ENCODE measurements around the gene SPATS2. TPM values are rescaled to one million over a fixed set of nuclear protein-coding genes. Genes with fewer than 3 reads are reported as not detected.

The SPATS2 gene
- total and polyA plus RNA-seq, 2 of the 4 experiments (the other 2 are of a cell fraction): 50.6 to 63.3 TPM

- no peak overlapping the region for H3K23ac ChIP-seq (ENCODE audit: low read depth, low read length)
- no peak overlapping the region for H3K27ac ChIP-seq (ENCODE audit: insufficient read depth, low read length)
- H2AK9ac ChIP-seq (replicated peaks; ENCODE audit: low read depth, low read length, poor library complexity): no peak overlapping the region
- H3K79me1 ChIP-seq (ENCODE audit: low read depth in 1 of 2, low read length in 2 of 2): peaks cover 5 to 17% of the 10 kb centered on the region in 2 experiments; a peak in 2 of 4 replicates
- no peak for ATAC-seq (ENCODE audit: low read depth)
- WGBS, 2 experiments (ENCODE audit: extremely low coverage in 2 of 2, insufficient read length in 1 of 2): no CpG with 5 or more reads among the region's 2 CpGs
- no peak overlapping the region for H3K4me3 ChIP-seq (ENCODE audit: insufficient read depth, low read depth, low read length)
- no peak overlapping the region for H4K91ac ChIP-seq (ENCODE audit: insufficient read depth, low read depth, low read length)
- H3K4ac ChIP-seq (ENCODE audit: low read depth, low read length): no peak overlapping the region
- DNase-seq: no peak
- H3K18ac ChIP-seq (ENCODE audit: low read depth, low read length): no peak overlapping the region
- no peak for TF ChIP-seq USF2 (IDR thresholded peaks at IDR 0.05; ENCODE audit: low read depth, low read length)
- no peak for TF ChIP-seq CTCF (conservative IDR thresholded peaks at IDR 0.05; ENCODE audit: low read depth, low read length)
- TF ChIP-seq POLR2A (IDR thresholded peaks at IDR 0.05; ENCODE audit: low read depth, low read length): no peak
- no peak for TF ChIP-seq BHLHE40 (IDR thresholded peaks at IDR 0.05; ENCODE audit: low read depth, low read length)
- TF ChIP-seq CHD1 (IDR thresholded peaks at IDR 0.05; ENCODE audit: low read depth, low read length): no peak
- TF ChIP-seq RCOR1 (IDR thresholded peaks at IDR 0.05; ENCODE audit: insufficient replicate concordance, low read length): no peak
- no peak for TF ChIP-seq MXI1 (IDR thresholded peaks at IDR 0.05; ENCODE audit: borderline replicate concordance, low read depth, low read length)
- TF ChIP-seq RFX5 (IDR thresholded peaks at IDR 0.05; ENCODE audit: low read depth, low read length): no peak
- no peak for TF ChIP-seq SMC3 (IDR thresholded peaks at IDR 0.05; ENCODE audit: low read depth, low read length)
- TF ChIP-seq ELK1 (IDR thresholded peaks at IDR 0.05; ENCODE audit: borderline replicate concordance, low read depth, low read length): no peak
- TF ChIP-seq NFE2L2 (IDR thresholded peaks at IDR 0.05; ENCODE audit: low read depth, low read length): no peak
- TF ChIP-seq FOS (IDR thresholded peaks at IDR 0.05; ENCODE audit: low read depth, low read length): no peak
- no peak for TF ChIP-seq MAZ (IDR thresholded peaks at IDR 0.05; ENCODE audit: borderline replicate concordance, low read depth, low read length)
- no peak for TF ChIP-seq CEBPB (IDR thresholded peaks at IDR 0.05; ENCODE audit: low read depth, low read length)
- TF ChIP-seq MAFK (IDR thresholded peaks at IDR 0.05; ENCODE audit: low read depth, low read length): no peak
- no peak for TF ChIP-seq RAD21 (IDR thresholded peaks at IDR 0.05; ENCODE audit: low read length)
- dilution Hi-C loops (cut with HindIII; ENCODE audit: low sequenced_read_pairs, unreplicated experiment) (loop anchor here (25.0 kb wide), 1 partner anchor 160 kb away; no protein-coding TSS in a partner anchor), in situ Hi-C loops (cut with MboI; ENCODE audit: low sequenced_read_pairs) (no loop called here), intact Hi-C loops (cut with micrococcal nuclease) (no loop called here)
- H4K8ac ChIP-seq (ENCODE audit: low read depth in 2 of 2, low read length in 2 of 2): no peak overlapping the region
- no peak overlapping the region for H3K4me2 ChIP-seq (ENCODE audit: low read depth, low read length)
- no peak overlapping the region for H2BK15ac ChIP-seq (ENCODE audit: low read depth, low read length)
- H3K14ac ChIP-seq (replicated peaks; ENCODE audit: low read depth, low read length): no peak overlapping the region
- H2AFZ ChIP-seq (replicated peaks; ENCODE audit: low read length, poor library complexity): no peak overlapping the region
- peaks cover 1% of the 10 kb centered on the region; the same call in 1 of the 2 replicates for H3K27me3 ChIP-seq (ENCODE audit: control insufficient read depth, insufficient read depth, low read length)
- ChIA-PET CTCF (interaction anchor here (1.0 to 2.3 kb wide), 3 partner anchors 10 to 228 kb away, joined by 4 to 8 read pairs (median 6); no protein-coding TSS in a partner anchor), POLR2A (ENCODE audit: unreplicated experiment) (no interaction called here)
- no peak overlapping the region for H2BK5ac ChIP-seq (ENCODE audit: low read depth, low read length, poor library complexity, severe bottlenecking)
- no peak overlapping the region for H2AK5ac ChIP-seq (ENCODE audit: low read depth, low read length)
- H2BK120ac ChIP-seq (ENCODE audit: low read depth, low read length): no peak overlapping the region
- H3K56ac ChIP-seq (ENCODE audit: extremely low read depth, insufficient read depth, low read length): no peak overlapping the region
- peaks cover 3% of the 10 kb centered on the region for H3K4me1 ChIP-seq (ENCODE audit: control insufficient read depth, insufficient read depth, low read length)
- no peaks in the 10 kb centered on the region for H3K9me3 ChIP-seq (ENCODE audit: control insufficient read depth, insufficient read depth, low read length)
- no peak overlapping the region for H3K9ac ChIP-seq (ENCODE audit: low read depth, low read length)
- no peak overlapping the region for H2BK20ac ChIP-seq (ENCODE audit: low read depth, low read length)
- BruUV-seq (replicated peaks): no TSS peak
- peaks cover 2% of the 10 kb centered on the region; the same call in 1 of the 2 replicates for H3K9me1 ChIP-seq (ENCODE audit: insufficient read depth, low read length)
- no peaks in the 10 kb centered on the region for H4K20me1 ChIP-seq (ENCODE audit: insufficient read depth, low read length)
- no peak overlapping the region for H4K5ac ChIP-seq (ENCODE audit: low read depth, low read length)
- H3K36me3 ChIP-seq (ENCODE audit: control insufficient read depth, insufficient read depth, low read length): no peaks in the 10 kb centered on the region
These were observed 14.9 kb upstream of the SPATS2 start for GRCh38 chr12:49352351-49352750.

Data from IMR-90 (cell line).